NCI-H1694 treated with DMSO at 0.1 percent for 48 hours (cell line): ENCODE measurements around the gene PLPPR1.
"Not testable (repeated sequence)": the region's sequence is repeated elsewhere in the genome, so short reads cannot be mapped to it uniquely, and the experiment has no call there.

Experiments used
- DNase-seq: peaks from one replicate; lab custom pipeline; 2025; lab: John Stamatoyannopoulos, UW

The PLPPR1 gene

GRCh38 chr9:101291043-101291442, 262.5 kb downstream of the PLPPR1 start:
- DNase-seq: not testable (repeated sequence)

- no peak for DNase-seq
Measured at GRCh38 chr9:101299901-101300300, 271.4 kb downstream of the PLPPR1 start.

- DNase-seq: no peak
Measured at GRCh38 chr9:101307051-101307450, 278.5 kb downstream of the PLPPR1 start.

GRCh38 chr9:101307524-101308213, 279.1 kb downstream of the PLPPR1 start:
- no peak for DNase-seq

- DNase-seq: no peak
Measured at GRCh38 chr9:101309139-101309538, 280.6 kb downstream of the PLPPR1 start.

- no peak for DNase-seq
Measured at GRCh38 chr9:101311191-101311590, 282.7 kb downstream of the PLPPR1 start.

- peak; percentile 78 for DNase-seq
Measured at GRCh38 chr9:101311758-101312420, 283.4 kb downstream of the PLPPR1 start.

- no peak for DNase-seq
Measured at GRCh38 chr9:101312661-101313060, 284.1 kb downstream of the PLPPR1 start.

- DNase-seq: no peak
Measured at GRCh38 chr9:101315112-101315450, 286.6 kb downstream of the PLPPR1 start.

- DNase-seq: no peak
Measured at GRCh38 chr9:101317735-101318134, 289.2 kb downstream of the PLPPR1 start.

- DNase-seq: no peak
Measured at GRCh38 chr9:101323129-101323528, 294.6 kb downstream of the PLPPR1 start.

GRCh38 chr9:101324245-101324804, 295.8 kb downstream of the PLPPR1 start:
- DNase-seq: no peak

- DNase-seq: no peak
Measured at GRCh38 chr9:101325053-101325452, 296.5 kb downstream of the PLPPR1 start.

- no peak for DNase-seq
Measured at GRCh38 chr9:101326035-101326434, 297.5 kb downstream of the PLPPR1 start.

GRCh38 chr9:101326501-101326900, 298.0 kb downstream of the PLPPR1 start:
- no peak for DNase-seq

- not testable (repeated sequence) for DNase-seq
Measured at GRCh38 chr9:101327422-101327909, 298.9 kb downstream of the PLPPR1 start.

GRCh38 chr9:101332362-101332761, 303.8 kb downstream of the PLPPR1 start:
- no peak for DNase-seq

- DNase-seq: no peak
Measured at GRCh38 chr9:101333490-101333889, 305.0 kb downstream of the PLPPR1 start.

GRCh38 chr9:101333926-101334702, 305.6 kb downstream of the PLPPR1 start:
- DNase-seq: no peak

- DNase-seq: no peak
Measured at GRCh38 chr9:101336091-101336490, 307.6 kb downstream of the PLPPR1 start.

- no peak for DNase-seq
Measured at GRCh38 chr9:101337237-101337636, 308.7 kb downstream of the PLPPR1 start.

- no peak for DNase-seq
Measured at GRCh38 chr9:101341958-101342357, 313.4 kb downstream of the PLPPR1 start.

- DNase-seq: no peak
Measured at GRCh38 chr9:101342595-101342994, 314.1 kb downstream of the PLPPR1 start.
